HFF-Myc (cell line): ENCODE results near the gene GTF3C5.

Source experiments
- DNase-seq: peaks from one replicate; pipeline ENCODE4 v3.0.0-alpha.2; 2011; ENCODE audit warnings: low read depth; ENCODE audit errors: extremely low read depth
- H3K4me3 ChIP-seq: replicated peaks from 2 replicates; pipeline ENCODE4 v1.5.1; 2011; ENCODE audit warnings: low read depth, mild to moderate bottlenecking, control low read depth, low read length
- CTCF ChIP-seq: IDR thresholded peaks from 2 replicates; pipeline ENCODE4 v1.5.1; 2012; ENCODE audit warnings: mild to moderate bottlenecking, low read depth, low read length, control low read depth; ENCODE audit errors: missing control alignments

GTF3C5 gene

GRCh38 chr9:133063159-133063499, 32.3 kb downstream of the GTF3C5 start:
- DNase-seq: no peak
- H3K4me3 ChIP-seq: no peak overlapping the region
- no peak for TF ChIP-seq CTCF

GRCh38 chr9:133063500-133064231, 32.9 kb downstream of the GTF3C5 start:
- TF ChIP-seq CTCF: no peak
- no peak overlapping the region for H3K4me3 ChIP-seq
- DNase-seq: no peak

GRCh38 chr9:133064241-133065069, 33.7 kb downstream of the GTF3C5 start:
- H3K4me3 ChIP-seq: no peak overlapping the region
- no peak for TF ChIP-seq CTCF
- DNase-seq: no peak

- TF ChIP-seq CTCF: no peak
- no peak for DNase-seq
- H3K4me3 ChIP-seq: no peak overlapping the region
These were observed 34.2 kb downstream of the GTF3C5 start for GRCh38 chr9:133065070-133065388.

GRCh38 chr9:133066181-133066983, 35.6 kb downstream of the GTF3C5 start:
- no peak overlapping the region for H3K4me3 ChIP-seq
- no peak for TF ChIP-seq CTCF
- no peak for DNase-seq

GRCh38 chr9:133067006-133067405, 36.2 kb downstream of the GTF3C5 start:
- H3K4me3 ChIP-seq: no peak overlapping the region
- no peak for TF ChIP-seq CTCF

More at GRCh38 chr9:133067006-133067405, 36.2 kb downstream of the GTF3C5 start:
- no peak for DNase-seq
